COR-L47 (cell line): ENCODE data around the gene DYSF.

ENCODE experiments used
- DNase-seq: peaks from one replicate; lab custom pipeline; 2025; lab: John Stamatoyannopoulos, UW

DYSF gene

DNA sequence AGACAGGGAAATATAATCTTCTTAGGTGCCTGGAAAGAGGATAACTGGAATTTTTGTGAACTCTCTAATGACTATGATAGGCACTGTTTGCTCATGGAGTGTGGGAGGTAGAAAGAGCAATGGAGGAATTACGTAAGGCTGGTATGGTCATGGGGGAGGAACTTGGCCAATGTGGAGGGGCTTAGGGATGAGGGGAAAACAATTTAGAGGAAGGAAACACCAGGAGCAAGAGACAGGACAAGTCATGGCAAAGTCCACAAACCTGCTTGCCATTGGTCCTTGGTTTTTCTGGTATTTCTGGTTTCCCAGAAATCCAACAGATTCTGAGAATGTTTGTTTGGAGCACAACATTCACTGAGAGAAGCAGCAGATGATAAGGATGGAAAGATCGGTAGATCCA, 274.2 kb downstream of the DYSF start:
- no peak for DNase-seq

DNA sequence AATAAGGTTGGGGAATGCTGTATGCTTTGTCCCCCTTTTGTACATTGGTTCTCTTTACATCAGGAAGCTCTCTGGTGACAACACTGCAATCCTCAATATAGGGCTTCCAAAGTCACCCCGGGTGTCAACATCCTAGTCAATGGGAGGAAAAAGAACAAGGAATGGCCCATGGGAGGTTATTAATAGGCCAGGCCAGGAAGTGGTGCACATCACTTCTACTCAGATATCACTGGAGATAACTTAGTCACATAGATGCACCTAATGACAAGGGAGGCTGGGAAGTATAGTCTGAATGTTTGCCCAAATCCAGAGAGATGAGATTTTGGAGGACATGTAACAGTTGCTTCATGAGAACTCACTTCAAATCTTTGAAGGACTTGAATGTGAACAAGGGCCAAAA, 274.7 kb downstream of the DYSF start:
- DNase-seq: no peak

- DNase-seq: no peak
These were observed 277.5 kb downstream of the DYSF start for GRCh38 chr2:71730785-71731383.

- DNase-seq: no peak
These were observed 281.3 kb downstream of the DYSF start for GRCh38 chr2:71734620-71735019.

- no peak for DNase-seq
These were observed 282.3 kb downstream of the DYSF start for GRCh38 chr2:71735676-71736075.
